CD14-positive monocyte (primary cell): Measurements from ENCODE around the gene MAP3K20. TPM values are rescaled to one million over a fixed set of nuclear protein-coding genes. Genes with fewer than 3 reads are reported as not detected.

Experiments used
- DNase-seq, 3 donors: peaks; one replicate each; pipeline ENCODE4 v3.0.0-alpha.2; 2011 to 2022
- H2AFZ ChIP-seq: 2 replicates; pipeline ENCODE4 v1.6.0; 2012; ENCODE audit warnings: mild to moderate bottlenecking, low read depth, low read length, inconsistent platforms; ENCODE audit not compliant: insufficient read depth, poor library complexity, severe bottlenecking
- H3K27ac ChIP-seq, 2 donors: 1 replicate in 1 of 2; 2 replicates in 1 of 2; pipeline ENCODE4 v1.5.1; 2012 to 2013; ENCODE audit warnings: low read length in 2 of 2, control low read depth in 1 of 2, inconsistent platforms in 1 of 2, low read depth in 1 of 2, mild to moderate bottlenecking in 1 of 2
- H3K27me3 ChIP-seq, 2 donors: one replicate each; pipeline versions ENCODE4 v1.6.0 to v1.6.1; 2011 to 2013; ENCODE audit warnings: low read length in 2 of 2; ENCODE audit not compliant: control insufficient read depth in 2 of 2, insufficient read depth in 2 of 2
- H3K36me3 ChIP-seq, 2 donors: replicated peaks in 1 of 2; 1 replicate in 1 of 2; 2 replicates in 1 of 2; pipeline versions ENCODE4 v1.5.1 to v1.6.1; 2012 to 2013; ENCODE audit warnings: low read length in 2 of 2, control low read depth in 1 of 2, inconsistent platforms in 1 of 2, mild to moderate bottlenecking in 1 of 2; ENCODE audit not compliant: insufficient read depth in 2 of 2, control insufficient read depth in 1 of 2
- H3K4me1 ChIP-seq, 2 donors: 1 replicate in 1 of 2; 2 replicates in 1 of 2; pipeline versions ENCODE4 v1.5.1 to v1.6.1; 2012 to 2013; ENCODE audit warnings: low read length in 2 of 2, control low read depth in 1 of 2, inconsistent platforms in 1 of 2, mild to moderate bottlenecking in 1 of 2, moderate library complexity in 1 of 2; ENCODE audit not compliant: insufficient read depth in 2 of 2, control insufficient read depth in 1 of 2
- H3K4me2 ChIP-seq: replicated peaks from 2 replicates; pipeline ENCODE3; 2012; ENCODE audit warnings: low read length, moderate library complexity, mild to moderate bottlenecking; ENCODE audit not compliant: poor library complexity, severe bottlenecking; ENCODE audit errors: extremely low read depth
- H3K4me3 ChIP-seq, 3 experiments: fragments of 200-600 bp in 1 of 3; sonication (generic) in 1 of 3; replicated peaks in 1 of 3; 1 replicate in 2 of 3; 2 replicates in 1 of 3; pipeline ENCODE4 v1.5.1; 2011 to 2013; ENCODE audit warnings: low read length in 3 of 3, mild to moderate bottlenecking in 3 of 3, control low read depth in 2 of 3, low read depth in 2 of 3, inconsistent platforms in 1 of 3, moderate library complexity in 1 of 3
- H3K79me2 ChIP-seq: 2 replicates; pipeline ENCODE4 v1.6.0; 2012; ENCODE audit warnings: mild to moderate bottlenecking, control low read depth, inconsistent platforms, low read length, moderate library complexity; ENCODE audit not compliant: insufficient read depth
- H3K9ac ChIP-seq: 2 replicates; pipeline ENCODE4 v1.6.0; 2017; ENCODE audit warnings: low read length, mild to moderate bottlenecking; ENCODE audit not compliant: insufficient read depth, poor library complexity, severe bottlenecking
- H3K9me3 ChIP-seq, 2 donors: replicated peaks in 1 of 2; 1 replicate in 1 of 2; 2 replicates in 1 of 2; pipeline versions ENCODE4 v1.5.1 to v1.6.1; 2012 to 2013; ENCODE audit warnings: low read length in 2 of 2, control low read depth in 1 of 2; ENCODE audit not compliant: control insufficient read depth in 1 of 2, insufficient read depth in 1 of 2
- H4K20me1 ChIP-seq: 2 replicates; pipeline ENCODE4 v1.6.0; 2012; ENCODE audit warnings: mild to moderate bottlenecking, low read length, control low read depth, moderate library complexity; ENCODE audit not compliant: insufficient read depth
- H3K27ac Mint-ChIP-seq, 7 donors: one replicate each; pipeline ENCODE4 v1.8.0; 2020; ENCODE audit warnings: mild to moderate bottlenecking in 7 of 7, mixed read lengths in 7 of 7, moderate library complexity in 6 of 7, inconsistent platforms in 2 of 7
- H3K27me3 Mint-ChIP-seq, 3 donors: one replicate each; pipeline ENCODE4 v1.8.0; 2021 to 2022; ENCODE audit warnings: low read depth in 3 of 3, mild to moderate bottlenecking in 3 of 3, mixed read lengths in 3 of 3, moderate library complexity in 3 of 3, inconsistent platforms in 1 of 3
- H3K36me3 Mint-ChIP-seq, 2 donors: one replicate each; pipeline ENCODE4 v1.8.0; 2020; ENCODE audit warnings: mixed read lengths in 2 of 2, inconsistent platforms in 1 of 2, mild to moderate bottlenecking in 1 of 2
- H3K4me1 Mint-ChIP-seq: one replicate; pipeline ENCODE4 v1.8.0; 2020; ENCODE audit warnings: mild to moderate bottlenecking, mixed read lengths
- H3K4me3 Mint-ChIP-seq, 2 donors: one replicate each; pipeline ENCODE4 v1.8.0; 2020; ENCODE audit warnings: mild to moderate bottlenecking in 2 of 2, mixed read lengths in 2 of 2, moderate library complexity in 1 of 2
- H3K9me3 Mint-ChIP-seq, 7 donors: one replicate each; pipeline ENCODE4 v1.8.0; 2020 to 2022; ENCODE audit warnings: mixed read lengths in 7 of 7, mild to moderate bottlenecking in 6 of 7, moderate library complexity in 6 of 7, inconsistent platforms in 2 of 7
- WGBS: methylation state at CpG from one replicate; pipeline ENCODE4 v1.1.5; 2013; ENCODE audit warnings: missing lambda C conversion rate; ENCODE audit not compliant: insufficient coverage; 5-methylcytosine and 5-hydroxymethylcytosine counted together
- intact Hi-C, 2 donors: fragments of 100-400 bp; cut with micrococcal nuclease; formaldehyde crosslinking; loops; one replicate each; pipeline versions ENCODE4 v1.15.0 to v1.15.1; 2023
- polyA plus RNA-seq, 3 donors: library from polyadenylated mRNA; depleted of rRNA in 1 of 3; unstranded in 2 of 3; stranded (reverse) in 1 of 3; fragments of 300-500 nt in 2 of 3; fragments of >200 nt in 1 of 3; fragmentation: Illumina TruSeq in 2 of 3; gene quantifications; 1 replicate in 2 of 3; 2 replicates in 1 of 3; pipeline ENCODE4 v1.2.3, GENCODE V29; 2012 to 2021
- TF ChIP-seq, protein P1 (sequence below): fragments of 200-600 bp; IDR thresholded peaks from one replicate; pipeline ENCODE4 v1.8.0; 2022; ENCODE audit warnings: antibody characterized with exemption, mild to moderate bottlenecking

MAP3K20 gene
- polyA plus RNA-seq, 3 donors = 14.3 to 30.7 (median 21.6) TPM

DNA sequence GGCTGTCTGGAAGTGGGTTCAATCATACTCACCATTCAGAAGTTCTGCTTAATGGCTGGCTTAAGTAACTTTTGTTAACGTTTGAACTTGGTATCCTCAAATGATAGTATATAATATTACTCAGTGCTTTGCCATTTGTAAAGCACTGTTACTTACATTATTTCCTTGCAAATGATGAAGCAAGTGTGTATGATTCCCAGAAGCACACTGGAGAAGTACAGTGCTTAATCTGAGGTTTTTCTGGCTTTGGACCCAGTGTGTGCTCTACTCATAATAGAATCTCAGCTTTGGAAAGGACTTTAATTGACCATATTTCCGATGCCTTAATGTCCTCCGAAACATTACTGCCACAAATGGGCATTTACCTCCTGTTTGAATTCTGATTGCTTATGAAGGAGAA is 63.3 kb downstream of the MAP3K20 start:
- no peak overlapping the region for H2AFZ ChIP-seq
- H4K20me1 ChIP-seq = no peaks in the 10 kb centered on the region
- Mint-ChIP-seq H3K27ac (no peak overlapping the region), H3K9me3 (peaks cover 10 to 23% (median 15%) of the 10 kb centered on the region in 7 donors), H3K4me1 (peaks cover 37% of the 10 kb centered on the region), H3K36me3 (peaks cover 19 to 21% of the 10 kb centered on the region in 2 donors), H3K27me3 (peaks cover 0 to 1% (median 0%) of the 10 kb centered on the region in 3 donors), H3K4me3 (no peak overlapping the region)
- H3K4me2 ChIP-seq = no peak overlapping the region
- H3K4me1 ChIP-seq = peaks cover 21 to 39% of the 10 kb centered on the region in 2 donors
- H3K4me3 ChIP-seq = no peak overlapping the region
- WGBS = no CpG with 5 or more reads among the region's 3 CpGs
- peaks cover 0 to 10% of the 10 kb centered on the region in 2 donors for H3K9me3 ChIP-seq
- peaks cover 0 to 5% of the 10 kb centered on the region in 2 donors for H3K36me3 ChIP-seq
- H3K27ac ChIP-seq = no peak overlapping the region
- no peak overlapping the region for H3K9ac ChIP-seq
- no peak for DNase-seq
- TF ChIP-seq, protein P1, sequence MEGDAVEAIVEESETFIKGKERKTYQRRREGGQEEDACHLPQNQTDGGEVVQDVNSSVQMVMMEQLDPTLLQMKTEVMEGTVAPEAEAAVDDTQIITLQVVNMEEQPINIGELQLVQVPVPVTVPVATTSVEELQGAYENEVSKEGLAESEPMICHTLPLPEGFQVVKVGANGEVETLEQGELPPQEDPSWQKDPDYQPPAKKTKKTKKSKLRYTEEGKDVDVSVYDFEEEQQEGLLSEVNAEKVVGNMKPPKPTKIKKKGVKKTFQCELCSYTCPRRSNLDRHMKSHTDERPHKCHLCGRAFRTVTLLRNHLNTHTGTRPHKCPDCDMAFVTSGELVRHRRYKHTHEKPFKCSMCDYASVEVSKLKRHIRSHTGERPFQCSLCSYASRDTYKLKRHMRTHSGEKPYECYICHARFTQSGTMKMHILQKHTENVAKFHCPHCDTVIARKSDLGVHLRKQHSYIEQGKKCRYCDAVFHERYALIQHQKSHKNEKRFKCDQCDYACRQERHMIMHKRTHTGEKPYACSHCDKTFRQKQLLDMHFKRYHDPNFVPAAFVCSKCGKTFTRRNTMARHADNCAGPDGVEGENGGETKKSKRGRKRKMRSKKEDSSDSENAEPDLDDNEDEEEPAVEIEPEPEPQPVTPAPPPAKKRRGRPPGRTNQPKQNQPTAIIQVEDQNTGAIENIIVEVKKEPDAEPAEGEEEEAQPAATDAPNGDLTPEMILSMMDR = no peak
- peaks cover 6% of the 10 kb centered on the region for H3K79me2 ChIP-seq
- H3K27me3 ChIP-seq = no peaks in the 10 kb centered on the region
- intact Hi-C loops = no loop called here

DNA sequence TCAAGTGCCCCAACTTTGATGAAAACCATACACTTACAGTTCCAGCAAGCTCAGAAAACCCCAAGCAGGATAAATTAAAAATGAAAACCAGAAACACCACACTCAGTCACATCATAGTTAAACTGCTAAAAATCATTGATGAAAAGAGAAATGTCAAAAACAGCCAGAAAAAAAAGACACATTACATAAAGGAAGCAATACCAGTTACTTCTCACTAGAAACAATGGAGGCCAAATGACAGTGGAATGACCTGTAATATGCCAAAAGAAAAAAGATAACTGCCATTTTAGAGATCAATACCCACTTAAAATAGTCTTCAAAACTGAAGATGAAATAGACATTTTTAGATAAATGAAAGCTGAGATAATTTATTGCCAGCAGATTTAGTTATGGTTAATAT is 66.0 kb downstream of the MAP3K20 start:
- Histone ChIP-seq H3K27ac (no peak overlapping the region), H3K79me2 (peaks cover 6% of the 10 kb centered on the region), H3K9ac (no peak overlapping the region), H3K9me3 (peaks cover 0 to 10% of the 10 kb centered on the region in 2 donors), H3K4me3 (no peak overlapping the region), H2AFZ (no peak overlapping the region), H3K4me2 (no peak overlapping the region), H3K27me3 (no peaks in the 10 kb centered on the region), H3K36me3 (peaks cover 0 to 5% of the 10 kb centered on the region in 2 donors), H3K4me1 (peaks cover 7 to 15% of the 10 kb centered on the region in 2 donors), H4K20me1 (peaks cover 8% of the 10 kb centered on the region)
- peaks cover 15% of the 10 kb centered on the region for H3K4me1 Mint-ChIP-seq
- peaks cover 18 to 19% of the 10 kb centered on the region in 2 donors for H3K36me3 Mint-ChIP-seq
- H3K27ac Mint-ChIP-seq = no peak overlapping the region
- intact Hi-C loops = no loop called here
- H3K27me3 Mint-ChIP-seq = peaks cover 0 to 1% (median 0%) of the 10 kb centered on the region in 3 donors
- no peak for DNase-seq
- H3K4me3 Mint-ChIP-seq = no peak overlapping the region
- peaks cover 10 to 22% (median 15%) of the 10 kb centered on the region in 7 donors for H3K9me3 Mint-ChIP-seq
- TF ChIP-seq, protein P1 = no peak
